ENCODE measurements around the gene ASAH2B. TPM values are rescaled to one million over a fixed set of nuclear protein-coding genes. Genes with fewer than 3 reads are reported as not detected.
"Not testable (repeated sequence)": the region's sequence is repeated elsewhere in the genome, so short reads cannot be mapped to it uniquely, and the experiment has no call there.

The ASAH2B gene
- polyA plus RNA-seq (2013): 2.7 and 3.0 TPM in 2 replicates

DNA sequence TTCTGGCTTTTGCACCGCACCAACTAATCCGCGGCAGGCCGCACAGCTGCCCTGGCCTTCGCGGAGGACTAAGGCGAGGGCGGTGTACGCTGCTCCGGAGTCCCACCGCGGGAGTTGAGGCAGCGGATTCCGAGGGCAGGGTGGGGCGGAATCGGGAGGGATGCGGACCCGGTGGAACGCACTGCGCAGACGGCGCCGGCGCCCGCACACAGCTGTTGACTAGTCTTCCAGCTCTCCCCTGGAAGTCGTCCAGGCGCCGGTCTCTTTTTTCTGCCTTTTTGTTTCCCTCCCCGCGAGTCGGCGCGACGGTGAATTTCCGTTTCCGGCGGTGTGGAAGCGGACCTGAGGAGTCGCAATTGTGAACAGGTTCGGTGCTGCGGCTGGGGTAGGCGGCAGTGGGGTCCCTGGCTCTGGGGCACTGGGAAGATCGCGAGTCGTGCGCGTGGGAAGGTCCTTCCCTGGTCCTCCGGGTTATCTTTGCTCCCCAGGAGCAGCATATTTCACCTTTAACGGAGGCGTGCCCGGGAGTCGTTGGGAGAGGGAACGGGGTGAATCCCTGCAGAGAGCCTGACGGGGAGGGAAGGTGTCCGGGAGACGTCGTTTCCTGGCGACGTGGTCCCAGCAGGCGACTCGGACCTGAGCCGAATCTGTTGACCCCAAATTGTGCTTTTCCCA, at the start of gene ASAH2B:
ASAH2B (plus strand) TSS at position 319 of the 675 bp plus-strand sequence. CDS start 5,195 bp downstream, outside the sequence.
- H2BK5ac ChIP-seq (ENCODE audit: low read depth, low read length, poor library complexity): peak within 1 kb of the TSS; percentile 32
- peak within 1 kb of the TSS; percentile 83 for H3K4ac ChIP-seq (ENCODE audit: low read depth, low read length)
- H3K79me2 ChIP-seq (ENCODE audit: control insufficient read depth, insufficient read depth, low read length, poor library complexity): peaks cover 5% of the 10 kb centered on the region
- peak within 1 kb of the TSS; percentile 81 for H3K4me2 ChIP-seq (ENCODE audit: low read length)
- H2BK120ac ChIP-seq (ENCODE audit: insufficient read depth, low read length, poor library complexity): peak within 1 kb of the TSS; percentile 91
- peak within 1 kb of the TSS; percentile 98 for H4K12ac ChIP-seq (ENCODE audit: low read depth, low read length)
- H3K36me3 ChIP-seq (ENCODE audit: control insufficient read depth in 1 of 2, insufficient read depth in 2 of 2, low read length in 2 of 2): no peaks in the 10 kb centered on the region
- peak within 1 kb of the TSS; percentile 87 for H4K91ac ChIP-seq (ENCODE audit: low read depth, low read length)
- H3K14ac ChIP-seq (ENCODE audit: low read length): peak within 1 kb of the TSS; percentile 91
- H3K27ac ChIP-seq (ENCODE audit: low read depth, low read length): peak within 1 kb of the TSS; percentile 63
- H3K9ac ChIP-seq (ENCODE audit: low read length): peak within 1 kb of the TSS; percentile 92
- H4K8ac ChIP-seq (ENCODE audit: low read depth, low read length): peak within 1 kb of the TSS; percentile 99
- peaks cover 6% of the 10 kb centered on the region for H3K79me1 ChIP-seq (ENCODE audit: low read length)
- H2AFZ ChIP-seq (ENCODE audit: insufficient read depth, low read length, poor library complexity): peak within 1 kb of the TSS; percentile 96
- H3K4me1 ChIP-seq (ENCODE audit: control insufficient read depth in 1 of 2, insufficient read depth in 2 of 2, low read length in 2 of 2): peaks cover 0 to 3% of the 10 kb centered on the region in 2 experiments
- no peak within 1 kb of the TSS for H2AK5ac ChIP-seq (ENCODE audit: low read length)
- H3K9me3 ChIP-seq (ENCODE audit: insufficient read depth, low read depth, low read length): no peaks in the 10 kb centered on the region
- DNase-seq: peak; percentile 41 to 76
- peak within 1 kb of the TSS; percentile 86 for H3K18ac ChIP-seq (ENCODE audit: low read length)
- peak within 1 kb of the TSS; percentile 88 for H3K4me3 ChIP-seq (ENCODE audit: low read depth, low read length)
- no CpG with 5 or more reads among the region's 62 CpGs for WGBS (ENCODE audit: extremely low coverage, insufficient coverage, insufficient read length)
- no peak within 1 kb of the TSS for H3K23ac ChIP-seq (ENCODE audit: low read length)
- no peak within 1 kb of the TSS for H2BK12ac ChIP-seq (ENCODE audit: low read length)
- no peaks in the 10 kb centered on the region for H3K27me3 ChIP-seq (ENCODE audit: insufficient read depth, low read length)

DNA sequence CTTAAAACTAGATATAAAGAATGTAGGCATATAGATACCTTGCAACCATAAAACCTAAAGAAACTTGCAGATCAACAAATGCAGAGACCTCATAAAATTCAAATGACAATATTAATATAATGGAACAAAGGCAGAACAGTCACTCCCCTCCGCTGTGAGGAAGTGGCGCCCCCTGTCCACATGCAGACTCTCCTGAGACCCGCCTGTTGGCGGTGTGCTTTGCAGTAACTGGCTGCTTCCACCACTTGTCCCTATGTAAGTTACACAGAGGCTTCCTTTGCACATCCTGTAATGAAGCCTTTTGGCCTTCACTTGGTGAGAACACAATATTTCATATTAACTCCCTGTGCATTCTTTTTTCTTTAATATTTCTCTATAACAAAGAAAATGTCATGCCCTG, 41.9 kb upstream of the ASAH2B start:
- H3K14ac ChIP-seq (ENCODE audit: low read length); H2AFZ ChIP-seq (ENCODE audit: insufficient read depth, low read length, poor library complexity); H2BK120ac ChIP-seq (ENCODE audit: insufficient read depth, low read length, poor library complexity); H3K4me1 ChIP-seq (ENCODE audit: control insufficient read depth in 1 of 2, insufficient read depth in 2 of 2, low read length in 2 of 2); DNase-seq; H2AK5ac ChIP-seq (ENCODE audit: low read length); H3K9me3 ChIP-seq (ENCODE audit: insufficient read depth, low read depth, low read length); H3K18ac ChIP-seq (ENCODE audit: low read length); H3K79me2 ChIP-seq (ENCODE audit: control insufficient read depth, insufficient read depth, low read length, poor library complexity); H3K23ac ChIP-seq (ENCODE audit: low read length); H3K36me3 ChIP-seq (ENCODE audit: control insufficient read depth in 1 of 2, insufficient read depth in 2 of 2, low read length in 2 of 2); H3K4me3 ChIP-seq (ENCODE audit: low read depth, low read length); H3K79me1 ChIP-seq (ENCODE audit: low read length); H3K27ac ChIP-seq (ENCODE audit: low read depth, low read length); H4K12ac ChIP-seq (ENCODE audit: low read depth, low read length); H3K4me2 ChIP-seq (ENCODE audit: low read length); H3K9ac ChIP-seq (ENCODE audit: low read length); H4K91ac ChIP-seq (ENCODE audit: low read depth, low read length); H2BK5ac ChIP-seq (ENCODE audit: low read depth, low read length, poor library complexity); H2BK12ac ChIP-seq (ENCODE audit: low read length); H4K8ac ChIP-seq (ENCODE audit: low read depth, low read length); H3K4ac ChIP-seq (ENCODE audit: low read depth, low read length); H3K27me3 ChIP-seq (ENCODE audit: insufficient read depth, low read length): not testable (repeated sequence)
- no CpG with 5 or more reads among the region's 4 CpGs for WGBS (ENCODE audit: extremely low coverage, insufficient coverage, insufficient read length)

DNA sequence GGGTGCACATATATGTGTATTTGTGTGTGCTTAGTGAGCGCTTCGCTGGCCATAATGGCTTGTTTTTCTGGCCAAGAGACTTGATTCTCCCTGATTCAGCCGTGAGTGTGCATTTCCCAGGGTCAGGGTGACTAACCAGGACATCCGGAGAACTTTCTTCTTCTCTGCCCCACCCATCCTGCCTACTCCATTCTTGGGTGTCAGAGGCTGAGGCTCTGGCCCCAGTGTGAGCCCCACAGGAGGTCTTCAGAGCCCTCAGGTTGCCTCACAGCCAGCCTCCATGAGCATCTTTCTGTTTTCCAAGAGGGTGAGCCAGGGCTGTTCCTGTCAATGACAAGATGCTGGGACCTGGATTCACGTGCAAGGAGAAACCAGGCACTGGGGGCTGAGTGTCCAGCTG, 37.8 kb upstream of the ASAH2B start:
- not testable (repeated sequence) for H3K27me3 ChIP-seq (ENCODE audit: insufficient read depth, low read length); H2BK5ac ChIP-seq (ENCODE audit: low read depth, low read length, poor library complexity); H4K12ac ChIP-seq (ENCODE audit: low read depth, low read length); DNase-seq; H2BK120ac ChIP-seq (ENCODE audit: insufficient read depth, low read length, poor library complexity); H3K27ac ChIP-seq (ENCODE audit: low read depth, low read length); H2AK5ac ChIP-seq (ENCODE audit: low read length); H2BK12ac ChIP-seq (ENCODE audit: low read length); H3K18ac ChIP-seq (ENCODE audit: low read length); H3K4me3 ChIP-seq (ENCODE audit: low read depth, low read length); H4K8ac ChIP-seq (ENCODE audit: low read depth, low read length); H3K79me2 ChIP-seq (ENCODE audit: control insufficient read depth, insufficient read depth, low read length, poor library complexity); H3K79me1 ChIP-seq (ENCODE audit: low read length); H3K4ac ChIP-seq (ENCODE audit: low read depth, low read length); H3K36me3 ChIP-seq (ENCODE audit: control insufficient read depth in 1 of 2, insufficient read depth in 2 of 2, low read length in 2 of 2); H3K9ac ChIP-seq (ENCODE audit: low read length); H3K4me1 ChIP-seq (ENCODE audit: control insufficient read depth in 1 of 2, insufficient read depth in 2 of 2, low read length in 2 of 2); H2AFZ ChIP-seq (ENCODE audit: insufficient read depth, low read length, poor library complexity); H3K9me3 ChIP-seq (ENCODE audit: insufficient read depth, low read depth, low read length); H3K4me2 ChIP-seq (ENCODE audit: low read length); H3K14ac ChIP-seq (ENCODE audit: low read length); H4K91ac ChIP-seq (ENCODE audit: low read depth, low read length); H3K23ac ChIP-seq (ENCODE audit: low read length)
- WGBS (ENCODE audit: extremely low coverage, insufficient coverage, insufficient read length): no CpG with 5 or more reads among the region's 5 CpGs

DNA sequence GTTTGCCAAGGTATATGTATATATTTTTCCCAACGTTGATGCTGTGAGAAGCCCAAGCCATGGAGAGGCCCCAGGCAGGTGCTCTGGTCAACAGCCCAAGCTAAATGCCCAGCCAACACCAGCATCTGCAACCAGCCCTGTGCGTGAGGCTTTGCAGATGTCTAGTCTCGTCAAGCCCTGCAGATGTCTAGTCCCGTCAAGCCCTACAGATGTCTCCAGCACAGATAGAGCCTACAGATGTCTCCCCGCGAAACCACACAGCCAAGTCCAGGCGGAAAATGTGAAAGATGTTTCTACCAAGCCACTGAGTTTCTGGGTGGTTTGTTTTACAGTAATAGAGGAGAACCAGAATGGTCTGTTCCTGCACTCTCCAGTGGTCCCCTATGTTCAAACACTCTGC, 36.7 kb upstream of the ASAH2B start:
- WGBS (ENCODE audit: extremely low coverage, insufficient coverage, insufficient read length): no CpG with 5 or more reads among the region's 7 CpGs
- H3K18ac ChIP-seq (ENCODE audit: low read length); H3K4ac ChIP-seq (ENCODE audit: low read depth, low read length); H3K4me1 ChIP-seq (ENCODE audit: control insufficient read depth in 1 of 2, insufficient read depth in 2 of 2, low read length in 2 of 2); H4K8ac ChIP-seq (ENCODE audit: low read depth, low read length); H2AFZ ChIP-seq (ENCODE audit: insufficient read depth, low read length, poor library complexity); H3K9me3 ChIP-seq (ENCODE audit: insufficient read depth, low read depth, low read length); H3K27me3 ChIP-seq (ENCODE audit: insufficient read depth, low read length); H3K27ac ChIP-seq (ENCODE audit: low read depth, low read length); H3K14ac ChIP-seq (ENCODE audit: low read length); H3K9ac ChIP-seq (ENCODE audit: low read length); H2BK120ac ChIP-seq (ENCODE audit: insufficient read depth, low read length, poor library complexity); H3K36me3 ChIP-seq (ENCODE audit: control insufficient read depth in 1 of 2, insufficient read depth in 2 of 2, low read length in 2 of 2); H3K79me1 ChIP-seq (ENCODE audit: low read length); H2BK5ac ChIP-seq (ENCODE audit: low read depth, low read length, poor library complexity); H4K91ac ChIP-seq (ENCODE audit: low read depth, low read length); H2BK12ac ChIP-seq (ENCODE audit: low read length); H2AK5ac ChIP-seq (ENCODE audit: low read length); H3K4me3 ChIP-seq (ENCODE audit: low read depth, low read length); DNase-seq; H4K12ac ChIP-seq (ENCODE audit: low read depth, low read length); H3K23ac ChIP-seq (ENCODE audit: low read length); H3K4me2 ChIP-seq (ENCODE audit: low read length); H3K79me2 ChIP-seq (ENCODE audit: control insufficient read depth, insufficient read depth, low read length, poor library complexity): not testable (repeated sequence)
